HepG2 (cell line): ENCODE data around the gene IL22RA1.

Source experiments
- CEBPZ ChIP-seq: IDR thresholded peaks from 2 replicates; pipeline ENCODE4 v1.6.1; 2012; ENCODE audit warnings: low read length, improper control_type of control experiment
- ISL2 ChIP-seq: sonication (generic); formaldehyde crosslinking; IDR thresholded peaks from 2 replicates; pipeline ENCODE4 v1.5.0; 2020; ENCODE audit warnings: missing genetic modification reagents
- KLF9 ChIP-seq: IDR thresholded peaks from 2 replicates; pipeline ENCODE4 v1.6.1; 2016; ENCODE audit warnings: low read depth
- LBX2 ChIP-seq: sonication (generic); formaldehyde crosslinking; IDR thresholded peaks from 2 replicates; pipeline ENCODE4 v1.5.0; 2020; ENCODE audit warnings: missing genetic modification reagents, mild to moderate bottlenecking, borderline replicate concordance
- NFKB2 ChIP-seq: sonication (generic); formaldehyde crosslinking; IDR thresholded peaks from 2 replicates; pipeline ENCODE4 v1.4.0; 2020; ENCODE audit warnings: missing genetic modification reagents, borderline replicate concordance
- RARA ChIP-seq: IDR thresholded peaks from 2 replicates; pipeline ENCODE4 v1.6.1; 2016; ENCODE audit warnings: missing genetic modification reagents, missing compliant biosample characterization
- SP1 ChIP-seq, 2 experiments: fragments of 450-650 bp in 1 of 2; sonication (generic) in 1 of 2; formaldehyde crosslinking in 1 of 2; IDR thresholded peaks; 2 replicates each; pipeline versions ENCODE4 v1.4.0 to v1.6.1; 2016 to 2020; ENCODE audit warnings: missing genetic modification reagents in 1 of 2

DNA sequence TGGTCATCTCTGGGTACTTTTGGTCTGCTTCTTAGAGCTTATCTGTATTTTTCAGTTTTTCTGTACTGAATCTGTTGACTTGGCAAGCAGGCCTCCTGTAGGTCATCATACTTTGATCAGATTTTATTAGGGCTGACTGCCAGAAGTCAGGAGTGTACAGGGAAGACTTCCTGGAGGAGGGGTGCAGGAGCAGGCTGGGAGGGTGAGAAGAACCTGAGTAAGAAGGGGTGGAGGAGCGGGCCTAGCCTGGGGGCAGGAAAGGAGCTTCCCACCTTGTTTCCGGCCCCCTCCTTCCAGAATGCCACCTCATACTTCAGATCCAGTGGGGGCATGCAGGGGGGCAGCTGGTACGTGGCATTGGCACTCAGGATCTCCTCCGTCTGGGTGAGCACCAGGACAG, 18.3 kb upstream of the IL22RA1 start:
- TF ChIP-seq CEBPZ (no peak), SP1 (IDR thresholded peaks at IDR 0.05) (no peak), SP1 (CRISPR knock-in tag; IDR thresholded peaks at IDR 0.05) (no peak), ISL2 (CRISPR knock-in tag) (no peak), KLF9 (no peak), RARA (CRISPR knock-in tag) (no peak), LBX2 (CRISPR knock-in tag) (no peak), NFKB2 (CRISPR knock-in tag) (no peak)
